Activated T-cell treated with anti-CD3 and anti-CD28 coated beads, Interleukin-2, amount 50 U/mL, for 1 hour (primary cell): ENCODE measurements around the gene TBL1Y.
"Not testable (repeated sequence)": the region's sequence is repeated elsewhere in the genome, so short reads cannot be mapped to it uniquely, and the experiment has no call there.

Source experiments
- DNase-seq: peaks from one replicate; pipeline ENCODE4 v3.0.0-alpha.2; 2020

The TBL1Y gene

DNA sequence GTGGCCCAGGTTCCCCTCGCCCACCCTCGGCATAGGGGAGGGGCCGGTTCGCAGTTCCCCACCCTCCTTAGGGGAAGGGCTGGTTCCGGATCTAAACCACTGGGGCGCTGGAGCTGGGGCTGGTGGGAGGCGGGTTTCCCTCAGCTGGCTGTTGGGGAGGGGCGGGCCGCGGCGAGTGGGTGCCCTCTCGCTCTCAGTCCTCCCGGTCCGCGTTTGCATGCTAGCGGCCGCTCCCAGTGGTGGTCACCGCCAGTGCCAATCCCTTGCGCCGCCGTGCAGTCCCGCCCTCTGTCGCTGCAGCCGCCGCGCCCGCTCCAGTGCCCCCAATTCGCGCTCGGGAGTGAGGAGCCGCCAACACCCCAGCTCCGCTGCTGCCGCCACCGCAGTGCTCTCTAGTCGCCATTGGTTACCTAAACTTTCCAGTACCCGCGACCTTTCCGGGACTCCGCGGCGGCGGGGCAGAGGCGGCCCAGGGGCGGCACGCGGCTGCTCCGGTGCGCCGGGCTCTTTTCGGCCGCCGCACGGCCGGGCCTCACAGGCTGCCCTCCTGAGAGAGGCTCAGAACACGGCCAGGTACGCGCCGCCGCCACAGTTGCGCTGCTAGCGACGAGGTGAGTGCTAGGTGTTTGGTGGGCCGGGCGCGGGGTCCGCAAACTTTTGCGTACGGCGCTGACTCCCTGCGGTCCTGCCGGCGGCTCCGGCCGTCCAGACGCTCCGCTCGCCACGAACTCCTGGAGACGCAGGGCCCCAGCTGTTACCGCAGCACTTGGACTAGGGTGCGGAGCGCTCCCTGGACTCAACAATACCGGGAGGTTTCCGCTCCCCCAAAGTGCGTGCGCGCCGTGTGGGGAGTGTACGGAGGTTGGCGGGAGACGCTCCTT lies at the start of gene TBL1Y:
TBL1Y (plus strand) TSS at position 326 of the 881 bp plus-strand sequence. CDS start 114,388 bp downstream, outside the sequence.
- DNase-seq = no peak

DNA sequence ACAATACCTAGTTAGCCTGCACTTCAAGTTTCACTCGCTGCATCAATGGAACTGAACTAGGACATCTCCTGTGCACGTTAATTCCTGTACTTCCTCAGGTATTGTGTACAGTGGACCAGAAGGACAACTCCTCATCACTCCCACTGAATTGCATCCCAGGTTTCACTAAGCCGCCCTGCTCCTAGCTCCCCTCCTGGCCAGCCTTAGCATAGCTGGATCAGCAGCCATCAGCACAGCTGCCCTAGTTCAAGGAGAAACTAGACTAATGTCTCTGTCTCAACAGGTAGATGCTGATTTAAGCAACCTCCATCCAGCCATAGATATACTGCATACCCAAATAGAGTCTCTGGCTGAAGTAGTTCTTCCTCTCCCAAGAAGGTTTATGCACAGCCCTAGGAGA lies 16.0 kb upstream of the TBL1Y start:
- DNase-seq = no peak

DNA sequence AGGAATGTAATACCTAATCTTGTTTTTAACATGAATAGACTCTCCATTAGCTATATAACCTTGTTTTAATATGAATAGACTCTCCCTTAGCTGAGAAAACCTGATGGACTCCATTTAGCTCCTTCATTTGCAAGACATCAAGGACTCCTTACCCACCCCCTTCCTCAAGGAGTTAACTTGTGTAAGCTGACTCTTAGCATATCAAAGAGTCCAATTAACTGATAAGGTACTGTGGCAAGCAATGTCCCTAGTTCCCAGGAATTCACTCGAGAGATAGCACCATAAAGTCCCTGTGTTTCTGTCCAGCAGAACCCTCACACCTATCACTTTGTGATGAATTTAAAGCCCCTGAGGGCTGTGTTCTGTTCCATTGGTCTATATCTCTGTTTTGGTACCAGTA lies 15.3 kb upstream of the TBL1Y start:
- no peak for DNase-seq

DNA sequence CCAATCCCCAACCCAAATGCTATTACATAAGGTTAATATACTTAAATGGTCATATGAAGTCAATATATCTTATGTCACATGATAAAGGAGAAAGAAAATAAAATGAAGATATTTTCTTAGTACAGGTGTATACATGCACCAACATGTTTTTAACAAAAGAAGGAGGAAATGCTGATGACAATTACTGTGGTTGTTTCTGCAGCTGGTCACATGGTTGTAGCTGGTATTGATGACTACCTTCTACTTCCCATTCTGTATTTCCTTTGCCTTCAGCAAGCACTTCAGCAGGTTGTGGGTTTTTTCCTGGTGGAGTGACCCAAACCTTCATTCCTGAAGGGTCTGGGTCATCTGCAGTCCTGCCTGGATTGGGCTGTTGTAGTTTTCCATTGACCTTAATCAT lies 8.4 kb upstream of the TBL1Y start:
- not testable (repeated sequence) for DNase-seq

DNA sequence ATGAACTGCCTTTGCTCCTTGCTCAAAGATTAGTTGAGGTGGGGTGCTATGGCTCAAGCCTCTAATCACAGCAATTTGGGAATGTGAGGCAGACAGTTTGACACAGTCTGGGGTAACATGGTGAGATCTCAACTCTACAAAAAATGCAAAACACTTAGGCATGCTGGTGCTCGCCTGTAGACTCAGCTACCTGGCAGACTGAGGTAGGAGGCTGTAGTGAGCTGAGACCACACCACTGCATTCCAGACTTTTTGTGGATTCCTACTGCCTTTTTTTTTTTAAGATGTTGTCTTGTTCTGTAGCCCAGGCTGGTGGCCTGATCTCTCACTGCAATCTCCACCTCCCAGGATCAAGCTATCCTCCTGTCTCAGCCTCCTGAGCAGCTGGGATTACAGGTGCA lies 2.9 kb upstream of the TBL1Y start:
- DNase-seq = no peak

DNA sequence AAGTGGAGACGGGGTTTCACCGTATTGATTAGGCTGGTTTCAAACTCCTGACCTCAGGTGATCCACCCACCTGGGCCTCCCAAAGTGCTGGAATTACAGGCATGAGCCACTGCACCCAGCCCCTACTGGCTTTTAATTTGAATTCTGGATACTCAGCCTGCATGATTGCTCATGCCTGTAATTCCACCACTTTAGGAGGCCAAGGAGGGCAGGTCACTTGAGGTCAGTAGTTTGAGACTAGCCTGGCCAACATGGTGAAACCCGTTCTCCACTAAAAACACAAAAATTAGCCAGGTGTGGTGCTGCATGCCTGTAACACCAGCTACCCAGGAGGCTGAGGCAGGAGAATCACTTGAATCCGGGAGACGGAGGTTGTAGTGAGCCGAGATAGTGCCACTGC lies 2.5 kb upstream of the TBL1Y start:
- DNase-seq = not testable (repeated sequence)

DNA sequence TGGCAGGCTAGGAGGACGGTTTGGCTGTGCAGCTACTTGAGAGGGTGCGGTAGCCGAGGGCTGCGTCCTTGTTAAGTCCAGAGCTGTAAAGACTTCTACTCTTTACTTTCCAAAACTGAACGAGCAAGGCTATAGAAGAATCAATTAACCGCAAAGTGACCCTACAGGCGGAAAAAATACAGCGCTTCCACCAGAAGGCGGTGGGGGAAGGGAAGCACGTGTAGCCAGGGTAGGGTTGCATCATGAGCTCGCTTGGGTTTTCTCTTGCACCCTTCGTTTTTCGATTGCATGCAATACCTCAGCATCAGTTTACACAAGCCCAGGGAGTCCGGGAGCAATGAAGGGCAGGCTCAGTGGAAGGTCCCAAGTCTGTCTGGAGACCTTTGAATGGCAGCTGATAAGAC lies 1.4 kb upstream of the TBL1Y start:
- no peak for DNase-seq

DNA sequence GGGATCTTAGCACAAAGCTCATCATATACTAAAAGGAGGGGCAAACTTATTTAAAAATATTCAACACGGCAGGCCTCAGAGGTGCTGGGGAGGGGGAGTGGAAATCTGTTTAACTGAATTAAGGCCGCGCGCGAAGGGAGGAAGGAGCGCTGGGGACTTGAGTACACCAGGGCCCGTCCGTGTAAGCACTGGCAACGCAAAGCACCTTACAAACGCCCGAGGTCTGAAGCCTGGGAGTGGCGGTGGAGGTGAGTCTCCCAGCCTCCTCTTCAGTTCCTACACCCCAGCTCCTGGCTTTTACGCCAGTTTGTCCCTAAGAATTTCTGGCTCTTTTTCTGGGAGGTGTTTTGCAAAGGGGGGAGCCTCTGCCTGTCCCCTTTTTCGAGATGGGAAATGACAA lies 641 bp upstream of the TBL1Y start:
- no peak for DNase-seq

DNA sequence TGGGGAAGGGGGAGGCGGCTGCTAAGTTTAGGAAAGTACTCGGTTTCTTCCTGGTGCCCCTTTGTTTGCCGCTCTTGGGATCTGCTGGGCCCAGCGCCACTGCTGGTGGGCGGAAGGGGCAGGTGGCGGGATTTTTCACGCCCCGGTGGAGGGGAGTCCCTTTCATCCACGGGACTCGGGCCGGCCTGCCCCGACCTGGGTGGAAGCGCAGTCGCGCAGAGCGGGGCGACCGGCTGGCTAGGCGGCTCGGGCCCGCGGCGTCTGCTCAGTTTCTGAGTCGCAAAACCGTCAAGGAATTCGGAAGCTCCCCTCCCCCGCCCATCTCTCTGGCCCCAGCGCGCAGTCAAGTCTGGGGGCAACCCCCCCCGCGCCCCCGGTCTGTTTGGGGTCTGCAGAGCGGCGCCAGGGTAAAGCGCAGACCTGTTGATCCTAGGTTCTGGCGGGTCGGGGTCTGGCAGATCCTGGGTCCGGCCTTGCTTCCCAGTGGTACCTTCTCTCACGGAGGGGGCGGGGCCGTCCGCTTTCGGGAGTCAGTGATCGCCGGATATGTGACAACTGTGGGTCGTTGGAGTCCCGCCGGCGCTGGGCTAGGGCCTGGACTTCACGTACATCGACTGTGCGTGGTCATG lies 870 bp downstream of the TBL1Y start, which contains the start of gene AMELY:
AMELY (minus strand) TSS at position 500 of the 629 bp plus-strand sequence. CDS start 39,144 bp downstream, outside the sequence.
- DNase-seq = no peak

DNA sequence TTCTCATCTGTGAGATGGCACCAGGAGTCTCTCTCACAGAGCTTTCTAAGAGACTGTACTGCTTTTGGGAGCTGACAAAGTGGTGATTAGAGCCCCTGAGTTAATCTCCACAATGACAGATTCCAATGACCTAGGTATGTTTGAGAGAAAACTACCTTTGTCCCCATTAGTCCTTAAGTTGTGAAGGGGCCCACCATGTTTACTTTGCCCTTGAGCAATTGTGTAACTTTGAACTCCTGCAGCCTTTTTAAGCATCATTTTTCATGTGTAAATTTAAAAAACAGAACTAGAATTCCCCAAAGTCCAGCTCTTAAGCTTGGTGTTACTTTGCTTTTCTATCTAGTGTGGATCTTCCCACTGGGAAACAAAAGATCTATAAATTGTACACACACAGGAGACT lies 2.9 kb downstream of the TBL1Y start:
- no peak for DNase-seq

DNA sequence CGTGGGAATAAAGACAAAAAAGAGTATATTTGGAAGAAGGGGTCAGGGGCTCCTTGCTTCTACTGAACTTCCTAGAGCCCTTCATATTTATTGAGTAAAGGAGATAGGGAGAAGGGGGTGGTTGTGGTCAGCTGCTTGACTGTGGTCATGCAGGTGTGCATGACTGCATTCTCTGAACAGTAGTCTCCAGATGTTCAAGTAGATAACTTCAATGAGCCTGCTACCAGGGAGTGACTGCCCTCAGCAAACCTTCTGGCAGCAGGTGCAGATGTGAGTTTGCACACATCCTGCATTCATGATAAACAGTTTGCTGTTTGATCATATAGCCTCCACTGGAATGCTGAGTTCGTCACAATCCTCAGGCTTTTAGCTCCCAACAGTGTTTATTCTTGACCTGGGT lies 10.6 kb downstream of the TBL1Y start:
- DNase-seq = no peak

DNA sequence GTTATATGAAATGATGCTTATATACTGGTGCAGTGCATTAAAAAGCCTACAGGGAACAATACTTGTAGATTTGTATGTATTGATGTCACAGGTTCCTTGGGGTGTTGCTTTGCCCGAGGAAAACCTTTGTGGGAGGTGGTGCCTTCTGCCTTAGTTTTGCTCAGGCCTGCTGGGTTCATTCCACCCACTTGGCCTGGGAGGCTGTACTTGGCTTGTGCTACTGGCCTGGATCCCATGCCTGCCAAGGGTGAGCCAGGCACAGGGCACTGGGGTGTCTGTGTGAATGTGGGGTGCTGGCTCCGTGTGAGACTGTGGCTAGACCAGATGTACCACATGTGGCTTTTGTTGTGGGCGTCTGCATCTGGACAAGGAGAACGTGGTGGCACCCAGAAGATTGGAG lies 17.8 kb downstream of the TBL1Y start:
- no peak for DNase-seq

DNA sequence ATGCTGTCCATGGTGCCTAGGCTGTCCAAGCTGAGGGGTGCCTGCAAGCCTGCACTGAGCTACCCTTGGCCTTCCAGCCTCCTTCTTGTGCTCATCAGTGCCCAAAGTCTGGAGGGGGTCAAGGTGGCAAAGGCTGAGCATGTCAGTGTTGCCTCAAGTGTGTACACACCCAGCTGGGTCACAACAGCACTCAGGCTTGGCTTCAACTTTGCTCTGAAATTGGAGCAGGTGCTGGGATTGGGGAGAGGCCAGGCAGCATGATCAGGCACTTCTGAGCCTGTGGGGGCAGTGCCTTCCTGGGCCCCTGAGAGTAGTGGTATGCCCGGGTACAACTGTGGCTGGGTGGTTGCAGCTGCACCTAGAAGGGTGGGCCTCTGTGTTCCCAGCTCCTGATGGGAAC lies 18.7 kb downstream of the TBL1Y start:
- no peak for DNase-seq

DNA sequence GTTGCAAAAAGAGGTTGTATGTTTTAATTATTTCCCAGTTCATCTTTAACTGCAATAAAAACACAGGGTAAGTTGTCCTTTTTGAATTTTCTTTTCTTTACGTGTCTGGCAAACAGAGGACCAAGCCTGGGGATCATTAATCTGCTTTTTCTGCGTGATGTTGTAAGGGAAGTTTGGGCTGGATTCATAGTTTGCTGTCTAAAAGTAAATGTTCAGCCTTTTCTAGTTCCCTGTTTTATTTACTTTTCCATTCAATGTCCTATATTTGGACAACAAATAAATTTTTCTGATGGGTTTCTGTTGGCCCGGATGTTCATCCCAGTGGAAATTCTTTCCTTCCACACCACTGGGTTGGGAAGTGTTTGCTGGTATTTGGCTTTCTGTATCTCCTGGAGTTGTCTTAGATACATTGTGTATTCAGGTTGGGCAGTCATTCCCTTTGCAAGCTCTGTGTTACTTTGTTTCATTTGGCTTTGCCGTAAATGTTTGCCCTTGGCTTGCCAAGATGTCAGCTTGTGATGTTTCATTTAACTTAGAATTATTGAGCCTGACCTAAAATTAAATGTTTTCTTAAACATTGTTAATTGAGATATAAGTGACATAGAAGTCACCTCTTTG lies 21.4 kb downstream of the TBL1Y start:
- no peak for DNase-seq

DNA sequence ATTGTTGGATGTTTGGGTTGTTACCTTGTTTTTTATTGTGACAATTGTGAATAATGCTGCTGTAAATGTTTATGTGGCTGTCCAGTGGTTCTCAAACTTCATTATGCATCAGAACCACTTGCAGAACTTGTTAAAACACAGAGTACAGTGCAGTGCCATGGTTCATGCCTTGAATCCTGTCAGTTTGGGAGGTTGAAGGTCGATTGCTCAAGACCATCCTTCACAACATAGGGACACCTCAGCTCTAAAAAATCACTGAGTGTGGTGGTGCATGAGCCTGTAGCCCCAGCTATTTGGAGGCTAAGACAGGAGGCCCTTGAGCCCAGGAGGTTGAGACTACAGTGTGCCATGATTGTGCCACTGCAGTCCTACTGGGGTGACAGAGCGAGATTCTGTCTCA lies 25.0 kb downstream of the TBL1Y start:
- DNase-seq = no peak

DNA sequence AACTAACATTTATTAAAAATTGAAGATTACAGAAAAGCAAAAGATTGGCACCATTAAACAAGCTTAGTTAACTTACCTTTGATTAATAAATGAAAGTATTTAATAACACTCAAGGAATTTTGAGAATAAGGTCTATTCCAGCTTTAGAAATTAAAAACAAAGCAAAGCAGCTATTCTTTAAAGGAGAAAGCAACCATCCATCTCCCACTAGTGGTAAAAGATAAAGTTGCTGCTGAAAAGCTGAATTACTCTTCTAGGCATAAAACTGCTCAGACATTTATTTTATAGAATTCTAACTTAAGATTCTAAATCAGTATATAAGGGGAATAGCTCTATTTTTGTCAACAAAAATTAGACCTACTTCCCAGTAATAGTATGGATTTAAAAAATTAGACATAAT lies 37.2 kb downstream of the TBL1Y start:
- no peak for DNase-seq

DNA sequence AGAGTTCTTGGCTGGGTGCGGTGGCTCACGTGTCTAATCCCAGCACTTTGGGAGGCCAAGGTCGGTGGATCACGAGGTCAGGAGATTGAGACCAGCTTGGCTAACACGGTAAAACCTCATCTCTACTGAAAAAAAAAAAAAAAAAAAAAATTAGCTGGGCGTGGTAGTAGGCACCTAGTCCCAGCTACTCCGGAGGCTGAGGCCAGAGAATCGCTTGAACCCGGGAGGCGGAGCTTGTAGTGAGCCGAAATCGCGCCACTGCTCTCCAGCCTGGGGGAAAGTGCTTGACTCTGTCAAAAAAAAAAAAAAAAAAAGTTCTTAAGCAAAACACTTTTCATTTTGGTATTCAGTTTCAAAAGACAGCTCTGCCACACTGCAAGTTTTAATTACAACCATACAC lies 37.9 kb downstream of the TBL1Y start:
- no peak for DNase-seq

DNA sequence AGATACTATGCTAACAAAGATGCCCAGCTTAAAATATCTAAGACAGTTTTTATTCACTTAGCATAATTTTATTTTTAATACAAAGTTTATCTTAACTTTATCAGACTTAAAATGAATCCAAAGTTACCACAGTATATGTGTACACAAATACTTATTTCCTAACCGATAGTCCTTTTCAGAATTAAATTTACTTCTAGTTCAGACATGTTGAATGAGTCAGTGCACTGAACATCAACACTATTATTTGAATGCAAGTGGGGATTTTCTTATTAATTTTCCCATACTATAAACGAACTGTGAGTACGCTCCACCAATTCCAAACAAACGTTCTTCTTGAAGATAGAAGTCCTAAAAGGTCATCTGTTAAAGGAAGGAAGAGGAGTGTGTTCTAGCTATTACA lies 39.5 kb downstream of the TBL1Y start:
- no peak for DNase-seq

DNA sequence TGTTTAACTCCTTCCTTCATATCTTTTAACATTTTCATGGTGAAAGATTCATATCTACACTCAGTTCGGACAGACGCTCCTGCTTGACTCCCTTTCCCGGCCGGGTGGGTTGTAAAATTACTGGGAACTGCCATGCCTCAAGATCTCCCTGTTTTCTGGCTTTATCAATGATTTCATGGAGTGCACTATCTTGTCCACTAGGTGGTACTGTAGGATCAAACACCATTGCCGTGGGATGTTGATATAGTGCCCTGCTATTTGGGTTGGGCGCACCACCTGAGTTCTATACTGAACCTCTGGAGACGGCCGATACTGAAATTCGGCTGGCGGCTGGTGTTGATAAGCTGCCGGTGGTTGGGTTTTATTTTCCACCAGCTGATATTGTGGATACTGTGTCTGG lies 54.2 kb downstream of the TBL1Y start:
- no peak for DNase-seq

DNA sequence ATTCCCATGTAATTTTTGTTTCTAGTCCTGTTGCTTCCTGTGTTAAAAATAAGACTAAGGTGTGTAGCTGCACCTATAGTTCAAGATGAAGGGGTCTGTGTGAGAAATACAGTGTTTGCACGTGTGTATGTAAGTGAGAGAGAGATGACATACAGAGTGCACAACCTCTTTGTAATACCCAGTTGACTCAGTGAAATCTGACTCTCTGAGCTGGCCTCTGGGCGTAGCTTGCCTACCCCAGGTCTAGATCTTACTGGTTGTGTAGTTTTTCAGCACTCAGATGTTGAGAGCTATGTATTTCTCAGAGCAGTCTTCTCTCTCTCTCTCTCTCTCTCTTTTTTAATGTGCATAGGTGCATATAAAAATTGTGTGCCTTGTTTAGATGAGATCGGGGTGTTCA lies 56.0 kb downstream of the TBL1Y start:
- DNase-seq = no peak

DNA sequence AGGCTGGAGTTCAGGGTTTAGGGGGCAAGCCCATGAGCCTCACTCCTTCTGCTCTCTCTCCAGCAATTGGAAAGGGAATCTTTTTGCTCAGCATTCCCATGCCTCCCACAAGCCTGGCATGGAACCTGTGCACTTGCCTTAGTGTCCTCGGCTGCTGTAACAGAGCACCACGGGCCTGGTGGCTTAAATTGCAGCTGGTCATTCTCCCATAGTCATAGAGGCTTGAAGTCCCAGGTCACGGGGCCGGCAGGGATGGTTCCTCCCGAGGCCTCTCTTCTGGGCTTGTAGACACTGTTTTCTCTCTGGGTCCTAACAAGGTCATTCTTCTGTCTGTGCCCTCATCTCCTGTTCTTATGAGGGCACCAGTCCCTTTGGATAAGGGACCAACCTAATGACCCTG lies 57.2 kb downstream of the TBL1Y start:
- DNase-seq = no peak

DNA sequence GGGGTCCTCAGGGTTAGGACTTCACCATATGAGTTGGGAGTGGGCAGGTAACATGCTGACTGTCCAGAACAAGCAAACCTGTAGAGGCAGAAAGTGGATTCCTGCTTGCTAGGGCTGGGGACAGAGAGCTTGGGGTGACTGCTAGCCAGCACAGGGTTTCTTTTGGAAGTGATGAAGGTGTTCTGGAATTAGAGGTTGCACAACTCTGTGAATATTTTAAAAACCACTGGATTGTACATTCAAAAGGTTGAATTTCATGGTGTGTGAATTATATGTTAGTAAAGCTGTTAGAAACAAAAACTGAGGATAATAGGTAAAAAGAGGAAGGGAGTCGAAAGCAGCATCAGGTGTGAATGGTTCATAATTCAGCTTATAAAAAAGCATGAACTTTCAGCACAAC lies 57.7 kb downstream of the TBL1Y start:
- DNase-seq = no peak

DNA sequence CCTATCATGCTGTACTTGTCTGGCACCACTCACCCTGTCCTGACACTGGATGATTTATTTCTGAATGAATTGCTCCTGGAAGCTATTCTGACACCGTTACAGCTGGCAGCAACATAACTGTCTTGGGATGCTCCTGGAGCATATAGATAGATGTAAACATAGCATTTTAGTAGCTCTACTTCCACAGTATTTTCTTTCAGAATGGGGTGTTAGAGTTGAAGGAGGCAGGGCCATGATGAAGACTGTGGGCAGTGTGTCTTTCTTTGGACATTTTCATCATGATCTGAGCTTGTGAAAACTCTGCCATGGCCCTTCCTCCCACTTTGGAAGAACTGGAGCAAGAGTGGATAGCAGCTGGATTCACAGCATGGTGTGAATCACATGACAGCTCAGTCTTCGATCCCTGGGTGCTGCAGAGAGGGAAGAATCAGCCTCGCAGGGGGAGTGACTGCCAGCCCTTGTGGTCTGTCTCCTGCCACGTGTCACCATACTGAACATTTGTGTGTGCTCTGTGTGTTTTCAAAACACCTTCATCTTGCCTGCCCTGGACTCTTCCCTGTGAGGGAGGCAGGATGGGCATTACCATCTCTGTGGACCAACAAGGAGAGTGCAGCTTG lies 61.9 kb downstream of the TBL1Y start:
- no peak for DNase-seq

DNA sequence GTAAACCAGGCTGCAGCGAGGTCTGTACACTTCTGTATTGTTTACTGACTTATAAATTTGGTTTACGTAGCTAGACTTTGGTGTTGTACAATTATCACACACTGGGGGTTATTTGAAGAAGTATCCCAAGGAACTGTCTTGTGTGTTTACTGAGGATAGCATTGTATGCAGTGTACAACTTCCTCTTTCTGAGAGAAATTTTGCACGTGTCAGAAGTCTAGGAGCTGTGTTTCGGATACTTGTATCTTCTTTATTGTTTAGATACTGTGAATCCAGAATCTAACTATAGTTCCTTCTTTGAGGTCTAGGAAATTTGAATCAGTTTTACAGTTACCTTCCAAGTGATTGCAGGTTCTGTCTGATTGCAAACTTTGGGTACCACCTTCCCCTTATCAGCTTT lies 64.5 kb downstream of the TBL1Y start:
- no peak for DNase-seq
